HG03196 (cell line): Measurements from ENCODE around the gene COQ5.

Source experiments
- ATAC-seq: cut with Tn5 transposase; IDR thresholded peaks from one replicate; pipeline ENCODE4 v1.9.1; 2021; ENCODE audit not compliant: unreplicated experiment

COQ5 gene

DNA sequence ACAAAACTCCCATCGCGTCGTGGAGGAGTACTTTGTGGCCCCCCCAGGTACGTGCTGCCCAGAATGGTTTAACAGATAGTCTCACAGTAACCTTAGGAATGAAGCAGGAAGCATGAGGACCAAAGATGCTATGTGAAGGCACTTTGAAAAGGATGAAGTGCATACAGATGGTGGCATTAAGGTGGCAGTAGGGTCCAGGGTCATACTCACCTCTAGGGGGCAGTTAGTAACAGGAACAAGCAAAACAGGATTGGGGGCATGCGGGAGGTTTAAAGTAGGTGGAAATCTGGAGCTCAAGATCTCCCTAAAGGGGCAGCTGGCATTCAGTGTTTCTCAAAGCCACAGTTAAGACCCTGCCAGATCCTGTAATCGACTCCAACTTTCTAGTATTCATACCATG lies 71.8 kb downstream of the COQ5 start:
- ATAC-seq = no peak

DNA sequence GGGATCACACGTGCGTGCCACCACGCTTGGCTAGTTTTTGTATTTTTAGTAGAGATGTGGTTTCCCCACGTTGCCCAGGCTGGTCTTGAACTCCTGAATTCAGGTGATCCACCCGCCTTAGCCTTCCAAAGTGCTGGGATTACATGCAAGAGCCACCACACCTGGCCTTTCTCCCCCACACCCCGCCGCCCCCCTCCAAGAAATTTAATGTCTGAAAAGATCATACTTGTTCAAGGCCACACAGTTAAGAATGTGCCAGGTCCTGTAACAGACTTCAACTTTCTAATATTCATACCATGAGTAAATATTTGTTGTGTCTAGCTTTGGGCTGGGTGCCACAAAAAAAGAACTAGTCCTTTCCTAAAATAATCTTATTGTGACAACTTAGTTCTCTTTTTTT lies 73.7 kb downstream of the COQ5 start:
- no peak for ATAC-seq

DNA sequence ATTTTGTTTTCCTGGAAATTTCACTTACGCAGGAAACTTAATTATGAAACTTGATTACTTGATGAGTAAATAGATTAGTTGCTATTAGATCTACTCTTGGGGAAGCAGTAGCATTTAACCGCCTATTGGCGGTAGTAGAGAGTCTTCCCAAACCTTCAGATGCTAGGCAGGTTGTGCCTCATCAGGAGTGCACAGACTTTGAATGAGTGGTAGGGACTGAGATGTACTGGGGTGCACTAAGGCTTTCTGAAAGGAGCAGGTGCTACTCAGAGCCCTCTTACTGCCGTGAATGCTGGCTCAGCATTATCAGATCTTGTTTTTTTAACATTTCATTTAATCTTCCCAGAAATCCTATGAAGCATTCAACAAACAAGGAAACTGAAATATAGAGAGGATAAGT lies 75.0 kb downstream of the COQ5 start:
- ATAC-seq = no peak
